Tibial nerve (tissue), 4 donors: ENCODE data around the gene MLLT6.

Experiments
- EP300 ChIP-seq, 2 donors: sonication (generic); formaldehyde crosslinking; IDR thresholded peaks; one replicate each; pipeline ENCODE4 v1.6.1; 2017; ENCODE audit warnings: antibody characterized with exemption in 2 of 2, mild to moderate bottlenecking in 1 of 2
- TF ChIP-seq, protein P1 (sequence below), 5 experiments: fragments of 200-600 bp in 3 of 5; fragments of 450-650 bp in 2 of 5; sonication (generic) in 3 of 5; IDR thresholded peaks; one replicate each; pipeline ENCODE4 v1.5.1; 2016 to 2019; ENCODE audit warnings: antibody characterized with exemption in 5 of 5, mild to moderate bottlenecking in 3 of 5, moderate library complexity in 2 of 5

DNA sequence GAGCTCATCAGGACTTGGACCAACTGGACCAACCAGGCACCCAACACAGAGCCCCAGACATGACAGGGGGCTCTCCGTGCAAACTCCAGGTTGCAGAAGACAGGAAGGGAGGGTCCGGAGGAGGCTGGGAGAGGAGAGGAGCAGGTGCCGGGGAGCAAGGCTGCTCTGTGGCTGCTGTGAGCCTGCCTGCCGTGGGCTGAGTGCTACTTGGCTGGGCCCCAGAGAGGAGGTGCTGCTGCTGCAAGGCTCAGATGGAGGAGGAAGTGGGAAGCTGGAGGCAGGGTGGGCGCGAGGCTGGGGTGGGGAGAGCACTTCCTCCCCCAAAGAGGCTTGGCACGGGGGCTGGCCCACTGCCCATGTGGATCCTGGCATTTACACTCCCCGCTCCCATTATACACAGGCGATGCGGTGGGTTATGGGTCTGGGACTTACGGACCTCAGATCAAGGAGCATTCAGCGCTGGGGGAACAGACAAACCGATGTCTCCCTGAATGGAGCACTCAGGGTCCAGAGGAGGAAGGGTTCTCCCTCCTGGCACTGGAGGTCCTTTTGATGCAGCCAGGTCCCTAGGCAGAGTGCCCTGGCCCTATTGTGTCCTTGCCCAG is 46.2 kb upstream of the MLLT6 start:
- TF ChIP-seq, protein P1, sequence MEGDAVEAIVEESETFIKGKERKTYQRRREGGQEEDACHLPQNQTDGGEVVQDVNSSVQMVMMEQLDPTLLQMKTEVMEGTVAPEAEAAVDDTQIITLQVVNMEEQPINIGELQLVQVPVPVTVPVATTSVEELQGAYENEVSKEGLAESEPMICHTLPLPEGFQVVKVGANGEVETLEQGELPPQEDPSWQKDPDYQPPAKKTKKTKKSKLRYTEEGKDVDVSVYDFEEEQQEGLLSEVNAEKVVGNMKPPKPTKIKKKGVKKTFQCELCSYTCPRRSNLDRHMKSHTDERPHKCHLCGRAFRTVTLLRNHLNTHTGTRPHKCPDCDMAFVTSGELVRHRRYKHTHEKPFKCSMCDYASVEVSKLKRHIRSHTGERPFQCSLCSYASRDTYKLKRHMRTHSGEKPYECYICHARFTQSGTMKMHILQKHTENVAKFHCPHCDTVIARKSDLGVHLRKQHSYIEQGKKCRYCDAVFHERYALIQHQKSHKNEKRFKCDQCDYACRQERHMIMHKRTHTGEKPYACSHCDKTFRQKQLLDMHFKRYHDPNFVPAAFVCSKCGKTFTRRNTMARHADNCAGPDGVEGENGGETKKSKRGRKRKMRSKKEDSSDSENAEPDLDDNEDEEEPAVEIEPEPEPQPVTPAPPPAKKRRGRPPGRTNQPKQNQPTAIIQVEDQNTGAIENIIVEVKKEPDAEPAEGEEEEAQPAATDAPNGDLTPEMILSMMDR (IDR thresholded peaks at IDR 0.05) = no peak
- TF ChIP-seq EP300 (IDR thresholded peaks at IDR 0.05) = no peak
